ENCODE measurements around the gene PCNT.

PCNT gene

DNA sequence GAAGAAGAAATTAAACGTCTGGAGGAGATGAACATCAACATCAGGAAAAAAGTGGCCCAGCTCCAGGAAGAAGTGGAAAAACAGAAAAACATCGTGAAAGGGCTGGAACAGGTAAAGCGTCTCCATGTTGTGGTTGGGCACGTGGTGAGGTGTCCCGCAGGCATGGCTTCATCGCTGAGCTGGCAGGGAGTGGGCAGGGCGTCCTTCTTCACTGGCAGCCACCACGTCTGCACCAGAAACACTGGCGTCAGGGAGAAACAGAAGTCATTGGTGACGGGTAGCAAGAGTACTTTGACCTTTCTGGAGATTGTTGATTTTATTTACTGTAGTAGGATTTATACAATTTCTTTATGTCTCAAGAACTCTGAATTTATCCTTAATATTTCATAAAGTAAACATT, 75.7 kb downstream of the PCNT start:
- TF ChIP-seq CTCF (IDR thresholded peaks at IDR 0.05), result no peak

GRCh38 chr21:46401186-46401910, 77.4 kb downstream of the PCNT start:
- no peak for TF ChIP-seq CTCF (IDR thresholded peaks at IDR 0.05)

- no peak for TF ChIP-seq CTCF (IDR thresholded peaks at IDR 0.05)
Observed at GRCh38 chr21:46402421-46402820, 78.5 kb downstream of the PCNT start.

DNA sequence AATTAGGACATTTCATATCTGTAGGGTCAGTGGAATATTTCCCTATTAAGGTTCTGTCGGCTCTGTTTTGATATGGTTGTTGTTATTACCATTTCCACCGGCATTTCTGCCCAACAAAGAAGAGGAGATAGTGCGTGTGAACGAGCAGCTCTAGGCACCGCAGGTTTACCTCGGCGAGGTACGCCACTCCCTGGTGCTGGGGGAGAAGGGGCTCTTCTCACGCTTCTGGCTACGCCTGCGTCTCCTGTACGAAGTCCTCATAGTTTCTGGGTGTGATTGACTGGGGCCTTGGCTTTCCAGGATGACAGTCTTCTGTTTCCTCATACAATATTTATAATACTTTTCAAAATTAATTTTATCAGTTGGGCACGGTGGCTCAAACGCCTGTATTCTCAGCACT, 80.3 kb downstream of the PCNT start:
- TF ChIP-seq CTCF (IDR thresholded peaks at IDR 0.05), result no peak

DNA sequence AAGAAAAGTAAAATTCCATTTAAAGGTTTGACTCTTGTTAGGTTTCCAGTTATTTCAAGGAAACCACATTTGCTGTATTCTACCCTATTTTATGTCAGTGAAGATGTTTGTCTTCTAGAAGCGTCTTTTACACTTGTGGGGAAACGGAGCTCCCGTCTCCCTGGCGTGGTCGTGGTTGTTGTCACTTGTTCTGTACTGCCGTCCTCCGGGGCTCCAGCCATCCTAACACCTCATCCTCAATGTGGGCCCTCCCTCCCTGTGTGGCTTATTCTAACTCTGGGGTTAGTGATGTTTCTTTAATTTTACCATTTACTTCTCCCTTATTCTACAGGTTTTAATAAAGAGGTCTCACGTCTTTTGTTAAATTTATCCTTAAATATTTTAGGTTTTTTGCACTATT, 82.0 kb downstream of the PCNT start:
- no peak for TF ChIP-seq CTCF (IDR thresholded peaks at IDR 0.05)

GRCh38 chr21:46409641-46410406, 85.9 kb downstream of the PCNT start:
- TF ChIP-seq CTCF (IDR thresholded peaks at IDR 0.05), result no peak

- TF ChIP-seq CTCF (IDR thresholded peaks at IDR 0.05), result no peak
Observed at GRCh38 chr21:46410516-46410915, 86.6 kb downstream of the PCNT start.

All from LNCAP (cell line).